HepG2 (cell line): ENCODE data around the gene LIMK2. TPM values are rescaled to one million over a fixed set of nuclear protein-coding genes. Genes with fewer than 3 reads are reported as not detected.

Experiments
- ATAC-seq: fragments of 200-7000 bp; cut with Tn5 transposase; 3 replicates; pipeline ENCODE4 v1.9.1; 2020; ENCODE audit warnings: mild to moderate bottlenecking, moderate library complexity
- BruUV-seq: library from RNA; stranded (reverse); fragments of 400-500 nt; replicated peaks from 2 replicates; lab custom pipeline; 2021; lab: Mats Ljungman, UMichigan
- CTCF ChIA-PET: fragments of 300-600 bp; formaldehyde crosslinking; extraction: SDS; loops from one replicate; lab custom pipeline; 2021; ENCODE audit warnings: low total read pairs, inconsistent platforms, low intra/inter-chr PET ratio; lab: Yijun Ruan, JAX
- POLR2A ChIA-PET: fragments of 350-600 bp; sonication (Branson Sonifier 250); formaldehyde crosslinking; loops from one replicate; lab custom pipeline; 2020; ENCODE audit warnings: antibody characterized with exemption, inconsistent platforms; lab: Yijun Ruan, JAX
- DNase-seq: peaks from one replicate; pipeline ENCODE4 v3.0.0-alpha.2; 2015; ENCODE audit warnings: low spot score
- FAIRE-seq: peaks from 3 replicates; lab custom pipeline; 2011; peaks lifted over from hg19 to GRCh38; lab: Jason Lieb, UNC
- H2AFZ ChIP-seq: one replicate; pipeline ENCODE4 v1.6.1; 2011; ENCODE audit warnings: low read length, inconsistent platforms
- H3K27ac ChIP-seq: fragments of 300-600 bp; 3 replicates; pipeline ENCODE4 v1.8.0; 2011; ENCODE audit warnings: mixed run types, mild to moderate bottlenecking, mixed read lengths, low read length, inconsistent platforms; ENCODE audit not compliant: insufficient read depth; ENCODE audit errors: extremely low read length
- H3K27me3 ChIP-seq, 2 experiments: fragments of 200-600 bp in 1 of 2; 2 replicates in 1 of 2; 3 replicates in 1 of 2; pipeline versions ENCODE4 v1.6.0 to v1.8.0; 2011; ENCODE audit warnings: low read length in 2 of 2, mild to moderate bottlenecking in 2 of 2, moderate library complexity in 2 of 2, inconsistent platforms in 1 of 2; ENCODE audit not compliant: insufficient read depth in 2 of 2, control insufficient read depth in 1 of 2
- H3K36me3 ChIP-seq, 2 experiments: fragments of 200-600 bp in 1 of 2; replicated peaks in 1 of 2; 2 replicates in 1 of 2; 3 replicates in 1 of 2; pipeline versions ENCODE4 v1.5.1 to v1.8.0; 2011; ENCODE audit warnings: low read length in 2 of 2, inconsistent platforms in 1 of 2; ENCODE audit not compliant: insufficient read depth in 2 of 2, control insufficient read depth in 1 of 2
- H3K4me1 ChIP-seq: 2 replicates; pipeline ENCODE4 v1.5.1; 2012; ENCODE audit warnings: low read length, inconsistent platforms; ENCODE audit not compliant: insufficient read depth
- H3K4me2 ChIP-seq: 2 replicates; pipeline ENCODE4 v1.6.0; 2011; ENCODE audit warnings: low read depth, low read length, inconsistent platforms
- H3K4me3 ChIP-seq, 3 experiments: fragments of 200-600 bp in 1 of 3; sonication (generic), shearing (Covaris generic) in 1 of 3; replicated peaks in 1 of 3; 2 replicates each; pipeline ENCODE4 v1.5.1; 2011 to 2016; ENCODE audit warnings: low read length in 3 of 3, inconsistent platforms in 2 of 3, low read depth in 2 of 3, mild to moderate bottlenecking in 2 of 3, control low read depth in 1 of 3, mixed read lengths in 1 of 3; ENCODE audit not compliant: insufficient read depth in 1 of 3
- H3K79me2 ChIP-seq: one replicate; pipeline ENCODE4 v1.6.1; 2011; ENCODE audit warnings: low read length, inconsistent platforms; ENCODE audit not compliant: insufficient read depth
- H3K9ac ChIP-seq: 2 replicates; pipeline ENCODE4 v1.6.0; 2011; ENCODE audit warnings: mild to moderate bottlenecking, low read depth, low read length, inconsistent platforms; ENCODE audit not compliant: insufficient read depth
- H3K9me3 ChIP-seq: 2 replicates; pipeline ENCODE4 v1.5.1; 2012; ENCODE audit warnings: mild to moderate bottlenecking, low read length
- H4K20me1 ChIP-seq: 2 replicates; pipeline ENCODE4 v1.6.0; 2011; ENCODE audit warnings: inconsistent platforms, mild to moderate bottlenecking, low read length, moderate library complexity; ENCODE audit not compliant: insufficient read depth
- CREB3 ChIP-seq: sonication (generic); formaldehyde crosslinking; IDR thresholded peaks from 2 replicates; pipeline ENCODE4 v1.5.0; 2020; ENCODE audit warnings: missing genetic modification reagents
- E2F2 ChIP-seq: sonication (generic); formaldehyde crosslinking; IDR thresholded peaks from 2 replicates; pipeline ENCODE4 v1.4.0; 2020; ENCODE audit warnings: missing genetic modification reagents, borderline replicate concordance
- ETS1 ChIP-seq: sonication (generic); formaldehyde crosslinking; IDR thresholded peaks from 2 replicates; pipeline ENCODE4 v1.4.0; 2020; ENCODE audit warnings: missing genetic modification reagents
- MATR3 ChIP-seq: sonication (generic); formaldehyde crosslinking; IDR thresholded peaks from 2 replicates; pipeline ENCODE4 v1.4.0; 2020; ENCODE audit warnings: missing genetic modification reagents
- RBM22 ChIP-seq: fragments of 200-400 bp; formaldehyde crosslinking; optimal IDR thresholded peaks from 2 replicates; pipeline ENCODE3; 2017; ENCODE audit warnings: mild to moderate bottlenecking, low read length, moderate library complexity
- SIX1 ChIP-seq: sonication (generic); formaldehyde crosslinking; IDR thresholded peaks from 2 replicates; pipeline ENCODE4 v1.4.0; 2020; ENCODE audit warnings: missing genetic modification reagents, borderline replicate concordance
- STAT5B ChIP-seq: sonication (generic); formaldehyde crosslinking; IDR thresholded peaks from 2 replicates; pipeline ENCODE4 v1.4.0; 2020; ENCODE audit warnings: missing genetic modification reagents
- ZNF549 ChIP-seq: sonication (generic); formaldehyde crosslinking; IDR thresholded peaks from 2 replicates; pipeline ENCODE4 v1.5.0; 2020; ENCODE audit warnings: missing genetic modification reagents
- ZNF598 ChIP-seq: sonication (generic); formaldehyde crosslinking; IDR thresholded peaks from 2 replicates; pipeline ENCODE4 v1.5.1; 2020; ENCODE audit warnings: mild to moderate bottlenecking, missing genetic modification reagents, borderline replicate concordance
- ZNF703 ChIP-seq: sonication (generic); formaldehyde crosslinking; IDR thresholded peaks from 2 replicates; pipeline ENCODE4 v1.5.1; 2020; ENCODE audit warnings: missing genetic modification reagents, mild to moderate bottlenecking, moderate library complexity, borderline replicate concordance
- ZNF841 ChIP-seq: sonication (generic); formaldehyde crosslinking; IDR thresholded peaks from 2 replicates; pipeline ENCODE4 v1.8.1; 2023; ENCODE audit warnings: missing genetic modification reagents, borderline replicate concordance
- WGBS: methylation state at CpG from one replicate; pipeline ENCODE4 v1.1.6; 2017; ENCODE audit warnings: low lambda C conversion rate; 5-methylcytosine and 5-hydroxymethylcytosine counted together
- in situ Hi-C: cut with HindIII; loops from 2 replicates; pipeline ENCODE4 v1.10.0; 2017; ENCODE audit warnings: low pct_unique_long_range_greater_than_20kb; ENCODE audit not compliant: extremely low pct_ligation_motif_present
- intact Hi-C: fragments of 100-400 bp; cut with micrococcal nuclease; formaldehyde crosslinking; loops from one replicate; pipeline ENCODE4 v1.10.0; 2022; ENCODE audit not compliant: unreplicated experiment
- polyA plus RNA-seq, 8 experiments: library from polyadenylated mRNA; depleted of rRNA in 3 of 8; stranded (reverse) in 7 of 8; unstranded in 1 of 8; fragments of >200 nt; fragmentation: Illumina TruSeq in 4 of 8; extraction: Trizol in 4 of 8; gene quantifications; 2 replicates each; pipeline versions ENCODE4 v1.2.1 to v1.2.3, GENCODE V29; 2011 to 2016; ENCODE audit warnings: low read depth in 4 of 8, missing spikeins in 1 of 8, mixed read lengths in 1 of 8; ENCODE audit not compliant: insufficient read depth in 1 of 8
- total RNA-seq, 5 experiments: library from RNA; depleted of rRNA; stranded (reverse); fragments of >200 nt; fragmentation: Illumina TruSeq; extraction: Trizol; gene quantifications; 2 replicates each; pipeline ENCODE4 v1.2.3, GENCODE V29; 2016; ENCODE audit warnings: low read depth in 1 of 5
- TF ChIP-seq, protein P1 (sequence below): sonication (generic); formaldehyde crosslinking; IDR thresholded peaks from one replicate; pipeline ENCODE4 v1.5.1; 2020; ENCODE audit warnings: mild to moderate bottlenecking, missing genetic modification reagents; ENCODE audit errors: not compliant biosample characterization

Gene LIMK2
- total and polyA plus RNA-seq, 2 of the 13 experiments (the other 11 are each of a cell fraction or from before 2014, with no cell fraction given): 20.9 to 29.8 TPM

- no peaks in the 10 kb centered on the region for H3K27me3 ChIP-seq
- no peak for ATAC-seq
- H3K9me3 ChIP-seq: no peaks in the 10 kb centered on the region
- H3K4me2 ChIP-seq: no peak overlapping the region
- no peaks in the 10 kb centered on the region for H4K20me1 ChIP-seq
- no TSS peak for BruUV-seq
- H3K36me3 ChIP-seq: no peaks in the 10 kb centered on the region
- in situ Hi-C loops (no loop called here), intact Hi-C loops (no loop called here)
- no peak for FAIRE-seq
- peaks cover 25% of the 10 kb centered on the region for H3K4me1 ChIP-seq
- H3K79me2 ChIP-seq: no peaks in the 10 kb centered on the region
- no peak overlapping the region for H3K4me3 ChIP-seq
- H3K27ac ChIP-seq: no peak overlapping the region
- no peak overlapping the region for H3K9ac ChIP-seq
- POLR2A ChIA-PET: interaction anchor here (1.3 kb wide), 1 partner anchor 11 kb away, joined by 4 read pairs; the partner anchor contains the start of gene PIK3IP1
- WGBS: 75% methylated on average over 3 of the region's 3 CpGs
- DNase-seq: no peak
- CTCF ChIA-PET: no interaction called here
- H2AFZ ChIP-seq: no peak overlapping the region
- TF ChIP-seq ZNF841 (CRISPR knock-in tag) (no peak), SIX1 (CRISPR knock-in tag) (no peak), ZNF598 (CRISPR knock-in tag) (no peak), ZNF549 (CRISPR knock-in tag) (no peak), MATR3 (CRISPR knock-in tag) (no peak), ZNF703 (CRISPR knock-in tag) (no peak), ETS1 (CRISPR knock-in tag) (no peak), RBM22 (no peak), STAT5B (no peak), CREB3 (CRISPR knock-in tag) (no peak), E2F2 (no peak)
- TF ChIP-seq, protein P1, sequence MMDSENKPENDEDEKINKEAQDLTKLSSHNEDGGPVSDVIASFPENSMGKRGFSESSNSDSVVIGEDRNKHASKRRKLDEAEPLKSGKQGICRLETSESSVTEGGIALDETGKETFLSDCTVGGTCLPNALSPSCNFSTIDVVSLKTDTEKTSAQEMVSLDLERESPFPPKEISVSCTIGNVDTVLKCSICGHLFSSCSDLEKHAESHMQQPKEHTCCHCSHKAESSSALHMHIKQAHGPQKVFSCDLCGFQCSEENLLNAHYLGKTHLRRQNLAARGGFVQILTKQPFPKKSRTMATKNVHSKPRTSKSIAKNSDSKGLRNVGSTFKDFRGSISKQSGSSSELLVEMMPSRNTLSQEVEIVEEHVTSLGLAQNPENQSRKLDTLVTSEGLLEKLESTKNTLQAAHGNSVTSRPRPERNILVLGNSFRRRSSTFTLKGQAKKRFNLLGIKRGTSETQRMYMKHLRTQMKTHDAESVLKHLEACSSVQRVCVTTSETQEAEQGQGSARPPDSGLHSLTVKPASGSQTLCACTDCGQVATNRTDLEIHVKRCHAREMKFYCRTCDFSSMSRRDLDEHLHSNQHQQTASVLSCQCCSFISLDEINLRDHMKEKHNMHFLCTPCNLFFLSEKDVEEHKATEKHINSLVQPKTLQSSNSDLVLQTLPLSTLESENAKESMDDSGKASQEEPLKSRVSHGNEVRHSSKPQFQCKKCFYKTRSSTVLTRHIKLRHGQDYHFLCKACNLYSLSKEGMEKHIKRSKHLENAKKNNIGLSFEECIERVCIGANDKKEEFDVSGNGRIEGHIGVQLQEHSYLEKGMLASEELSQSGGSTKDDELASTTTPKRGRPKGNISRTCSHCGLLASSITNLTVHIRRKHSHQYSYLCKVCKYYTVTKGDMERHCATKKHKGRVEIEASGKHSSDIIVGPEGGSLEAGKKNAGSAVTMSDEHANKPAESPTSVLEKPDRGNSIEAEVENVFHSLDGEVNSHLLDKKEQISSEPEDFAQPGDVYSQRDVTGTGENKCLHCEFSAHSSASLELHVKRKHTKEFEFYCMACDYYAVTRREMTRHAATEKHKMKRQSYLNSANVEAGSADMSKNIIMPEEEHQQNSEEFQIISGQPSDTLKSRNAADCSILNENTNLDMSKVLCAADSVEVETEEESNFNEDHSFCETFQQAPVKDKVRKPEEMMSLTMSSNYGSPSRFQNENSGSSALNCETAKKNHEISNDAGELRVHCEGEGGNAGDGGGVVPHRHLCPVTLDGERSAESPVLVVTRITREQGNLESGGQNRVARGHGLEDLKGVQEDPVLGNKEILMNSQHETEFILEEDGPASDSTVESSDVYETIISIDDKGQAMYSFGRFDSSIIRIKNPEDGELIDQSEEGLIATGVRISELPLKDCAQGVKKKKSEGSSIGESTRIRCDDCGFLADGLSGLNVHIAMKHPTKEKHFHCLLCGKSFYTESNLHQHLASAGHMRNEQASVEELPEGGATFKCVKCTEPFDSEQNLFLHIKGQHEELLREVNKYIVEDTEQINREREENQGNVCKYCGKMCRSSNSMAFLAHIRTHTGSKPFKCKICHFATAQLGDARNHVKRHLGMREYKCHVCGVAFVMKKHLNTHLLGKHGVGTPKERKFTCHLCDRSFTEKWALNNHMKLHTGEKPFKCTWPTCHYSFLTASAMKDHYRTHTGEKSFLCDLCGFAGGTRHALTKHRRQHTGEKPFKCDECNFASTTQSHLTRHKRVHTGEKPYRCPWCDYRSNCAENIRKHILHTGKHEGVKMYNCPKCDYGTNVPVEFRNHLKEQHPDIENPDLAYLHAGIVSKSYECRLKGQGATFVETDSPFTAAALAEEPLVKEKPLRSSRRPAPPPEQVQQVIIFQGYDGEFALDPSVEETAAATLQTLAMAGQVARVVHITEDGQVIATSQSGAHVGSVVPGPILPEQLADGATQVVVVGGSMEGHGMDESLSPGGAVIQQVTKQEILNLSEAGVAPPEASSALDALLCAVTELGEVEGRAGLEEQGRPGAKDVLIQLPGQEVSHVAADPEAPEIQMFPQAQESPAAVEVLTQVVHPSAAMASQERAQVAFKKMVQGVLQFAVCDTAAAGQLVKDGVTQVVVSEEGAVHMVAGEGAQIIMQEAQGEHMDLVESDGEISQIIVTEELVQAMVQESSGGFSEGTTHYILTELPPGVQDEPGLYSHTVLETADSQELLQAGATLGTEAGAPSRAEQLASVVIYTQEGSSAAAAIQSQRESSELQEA: no peak
These were observed 90.4 kb downstream of the LIMK2 start for GRCh38 chr22:31302537-31302936.
